ENCODE measurements around the gene NMNAT3. TPM values are rescaled to one million over a fixed set of nuclear protein-coding genes. Genes with fewer than 3 reads are reported as not detected.

NMNAT3 gene
- total and polyA plus RNA-seq, 2 experiments from 2014 or later: not detected

GRCh38 chr3:139564294-139564861, 113.4 kb downstream of the NMNAT3 start:
- H3K79me2 ChIP-seq (ENCODE audit: insufficient read depth): no peaks in the 10 kb centered on the region
- TF ChIP-seq EZH2phosphoT487 (IDR thresholded peaks at IDR 0.05; ENCODE audit: insufficient read depth, low read depth) (no peak), EZH2 (IDR thresholded peaks at IDR 0.05; ENCODE audit: insufficient read depth, poor library complexity, severe bottlenecking) (no peak)
- H3K27ac ChIP-seq: no peak overlapping the region
- no peak for DNase-seq
- H2AFZ ChIP-seq: no peak overlapping the region
- no peaks in the 10 kb centered on the region for H3F3A ChIP-seq (ENCODE audit: insufficient read depth)
- H3K27me3 ChIP-seq (replicated peaks; ENCODE audit: insufficient read depth): no peaks in the 10 kb centered on the region
- WGBS, 2 experiments (ENCODE audit: low coverage in 1 of 2, low lambda C conversion rate in 2 of 2, missing lambda C conversion rate in 2 of 2): 59 to 61% methylated on average over 5 of the region's 5 CpGs
- in situ Hi-C loops (cut with MboI): no loop called here
- H3K4me3 ChIP-seq: no peak overlapping the region
- no peaks in the 10 kb centered on the region for H3K36me3 ChIP-seq (ENCODE audit: low read depth)
- no peak overlapping the region for H3K9ac ChIP-seq
- no peak overlapping the region for H3K4me2 ChIP-seq (ENCODE audit: unreplicated experiment)
- H3K9me3 ChIP-seq (ENCODE audit: low read depth): no peaks in the 10 kb centered on the region
- no peaks in the 10 kb centered on the region for H4K20me1 ChIP-seq (ENCODE audit: insufficient read depth)
- H3K4me1 ChIP-seq (ENCODE audit: insufficient read depth): peaks cover under 1% of the 10 kb centered on the region; the same call in 1 of the 2 replicates
- no peaks in the 10 kb centered on the region for H3K9me2 ChIP-seq (ENCODE audit: insufficient read depth)

GRCh38 chr3:139561959-139562676, 115.7 kb downstream of the NMNAT3 start:
- WGBS, 2 experiments (ENCODE audit: low coverage in 1 of 2, low lambda C conversion rate in 2 of 2, missing lambda C conversion rate in 2 of 2): 32 to 67% methylated on average over 1 of the region's 1 CpG
- Histone ChIP-seq H3K4me3 (no peak overlapping the region), H3K9me3 (ENCODE audit: low read depth) (no peaks in the 10 kb centered on the region), H2AFZ (no peak overlapping the region), H3K27ac (no peak overlapping the region), H3K9ac (no peak overlapping the region), H3K9me2 (ENCODE audit: insufficient read depth) (no peaks in the 10 kb centered on the region), H3K79me2 (ENCODE audit: insufficient read depth) (no peaks in the 10 kb centered on the region), H4K20me1 (ENCODE audit: insufficient read depth) (no peaks in the 10 kb centered on the region), H3K36me3 (ENCODE audit: low read depth) (no peaks in the 10 kb centered on the region), H3K27me3 (replicated peaks; ENCODE audit: insufficient read depth) (no peaks in the 10 kb centered on the region), H3F3A (ENCODE audit: insufficient read depth) (no peaks in the 10 kb centered on the region), H3K4me2 (ENCODE audit: unreplicated experiment) (no peak overlapping the region), H3K4me1 (ENCODE audit: insufficient read depth) (peaks cover 4% of the 10 kb centered on the region; the same call in 1 of the 2 replicates)
- DNase-seq: peak; percentile 55
- TF ChIP-seq EZH2phosphoT487 (IDR thresholded peaks at IDR 0.05; ENCODE audit: insufficient read depth, low read depth) (no peak), EZH2 (IDR thresholded peaks at IDR 0.05; ENCODE audit: insufficient read depth, poor library complexity, severe bottlenecking) (no peak)
- in situ Hi-C loops (cut with MboI): no loop called here

DNA sequence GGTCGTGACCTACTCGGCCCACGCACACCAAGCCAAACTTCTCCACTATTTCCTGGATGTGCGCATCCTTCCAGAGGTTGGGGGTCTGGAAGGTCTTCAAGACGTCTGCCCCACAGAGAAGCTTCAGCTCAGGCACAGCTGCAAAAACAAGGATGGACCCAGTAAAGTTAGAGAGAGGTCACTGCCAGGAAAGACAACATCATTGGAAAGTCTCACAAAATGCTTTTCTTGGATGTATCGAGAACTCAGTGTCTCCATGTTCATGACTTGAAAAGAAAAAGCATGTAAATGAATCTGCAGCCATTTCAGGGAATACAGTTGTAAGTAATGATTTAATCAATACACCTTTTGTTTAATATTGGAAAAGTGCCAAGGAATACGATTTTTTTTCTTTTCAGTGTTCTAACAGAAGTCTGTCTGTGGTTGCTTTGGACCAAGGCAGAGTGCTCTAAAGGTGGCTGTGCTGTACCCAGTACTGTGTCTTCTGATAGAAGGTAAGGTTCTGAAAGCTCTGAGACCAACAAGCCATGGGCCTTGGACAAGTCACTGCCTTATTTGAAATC, 116.4 kb downstream of the NMNAT3 start:
- 75 to 84% methylated on average over 7 of the region's 7 CpGs for WGBS, 2 experiments (ENCODE audit: low coverage in 1 of 2, low lambda C conversion rate in 2 of 2, missing lambda C conversion rate in 2 of 2)
- Histone ChIP-seq H3K79me2 (ENCODE audit: insufficient read depth) (no peaks in the 10 kb centered on the region), H3K36me3 (ENCODE audit: low read depth) (no peaks in the 10 kb centered on the region), H3K9me2 (ENCODE audit: insufficient read depth) (no peaks in the 10 kb centered on the region), H3K27ac (no peak overlapping the region), H3F3A (ENCODE audit: insufficient read depth) (no peaks in the 10 kb centered on the region), H3K4me2 (ENCODE audit: unreplicated experiment) (no peak overlapping the region), H3K9me3 (ENCODE audit: low read depth) (no peaks in the 10 kb centered on the region), H3K4me3 (no peak overlapping the region), H3K4me1 (ENCODE audit: insufficient read depth) (peaks cover 4% of the 10 kb centered on the region; the same call in 1 of the 2 replicates), H4K20me1 (ENCODE audit: insufficient read depth) (no peaks in the 10 kb centered on the region), H3K27me3 (replicated peaks; ENCODE audit: insufficient read depth) (no peaks in the 10 kb centered on the region), H3K9ac (no peak overlapping the region), H2AFZ (no peak overlapping the region)
- TF ChIP-seq EZH2phosphoT487 (IDR thresholded peaks at IDR 0.05; ENCODE audit: insufficient read depth, low read depth): no peak
- TF ChIP-seq EZH2 (IDR thresholded peaks at IDR 0.05; ENCODE audit: insufficient read depth, poor library complexity, severe bottlenecking): no peak
- DNase-seq: no peak
- in situ Hi-C loops (cut with MboI): no loop called here

- Histone ChIP-seq H3K79me2 (ENCODE audit: insufficient read depth) (no peaks in the 10 kb centered on the region), H3K27me3 (replicated peaks; ENCODE audit: insufficient read depth) (no peaks in the 10 kb centered on the region), H3K4me2 (ENCODE audit: unreplicated experiment) (no peak overlapping the region), H3F3A (ENCODE audit: insufficient read depth) (no peaks in the 10 kb centered on the region), H3K36me3 (ENCODE audit: low read depth) (no peaks in the 10 kb centered on the region), H3K9ac (no peak overlapping the region), H4K20me1 (ENCODE audit: insufficient read depth) (no peaks in the 10 kb centered on the region), H2AFZ (no peak overlapping the region), H3K9me3 (ENCODE audit: low read depth) (no peaks in the 10 kb centered on the region), H3K4me3 (no peak overlapping the region), H3K4me1 (ENCODE audit: insufficient read depth) (peaks cover 4% of the 10 kb centered on the region; the same call in 1 of the 2 replicates), H3K9me2 (ENCODE audit: insufficient read depth) (no peaks in the 10 kb centered on the region), H3K27ac (no peak overlapping the region)
- in situ Hi-C loops (cut with MboI): no loop called here
- TF ChIP-seq EZH2phosphoT487 (IDR thresholded peaks at IDR 0.05; ENCODE audit: insufficient read depth, low read depth) (no peak), EZH2 (IDR thresholded peaks at IDR 0.05; ENCODE audit: insufficient read depth, poor library complexity, severe bottlenecking) (no peak)
- WGBS, 2 experiments (ENCODE audit: low coverage in 1 of 2, low lambda C conversion rate in 2 of 2, missing lambda C conversion rate in 2 of 2): 66 to 69% methylated on average over 3 of the region's 3 CpGs
- DNase-seq: no peak
Observed at GRCh38 chr3:139560411-139560810, 117.4 kb downstream of the NMNAT3 start.
